ENCODE measurements around the gene TMEM117.
"Not testable (repeated sequence)": the region's sequence is repeated elsewhere in the genome, so short reads cannot be mapped to it uniquely, and the experiment has no call there.

The TMEM117 gene

GRCh38 chr12:44224399-44225148 is 388.7 kb downstream of the TMEM117 start:
- DNase-seq (ENCODE audit: low read depth): no peak

- no peak for DNase-seq (ENCODE audit: low read depth)
Measured at GRCh38 chr12:44225149-44225510, 389.2 kb downstream of the TMEM117 start.

- no peak for DNase-seq (ENCODE audit: low read depth)
Measured at GRCh38 chr12:44227616-44228015, 391.7 kb downstream of the TMEM117 start.

- DNase-seq (ENCODE audit: low read depth): no peak
Measured at GRCh38 chr12:44229846-44230245, 394.0 kb downstream of the TMEM117 start.

GRCh38 chr12:44235674-44236073 is 399.8 kb downstream of the TMEM117 start:
- no peak for DNase-seq (ENCODE audit: low read depth)

GRCh38 chr12:44240186-44240585 is 404.3 kb downstream of the TMEM117 start:
- DNase-seq (ENCODE audit: low read depth): no peak

- DNase-seq (ENCODE audit: low read depth): no peak
Measured at GRCh38 chr12:44245932-44246331, 410.1 kb downstream of the TMEM117 start.

- DNase-seq (ENCODE audit: low read depth): no peak
Measured at GRCh38 chr12:44246482-44247105, 410.7 kb downstream of the TMEM117 start.

GRCh38 chr12:44247588-44247987 is 411.7 kb downstream of the TMEM117 start:
- no peak for DNase-seq (ENCODE audit: low read depth)

GRCh38 chr12:44248436-44248835 is 412.6 kb downstream of the TMEM117 start:
- no peak for DNase-seq (ENCODE audit: low read depth)

- not testable (repeated sequence) for DNase-seq (ENCODE audit: low read depth)
Measured at GRCh38 chr12:44250440-44250839, 414.6 kb downstream of the TMEM117 start.

GRCh38 chr12:44253338-44253856 is 417.5 kb downstream of the TMEM117 start:
- DNase-seq (ENCODE audit: low read depth): no peak

- DNase-seq (ENCODE audit: low read depth): no peak
Measured at GRCh38 chr12:44258246-44258645, 422.4 kb downstream of the TMEM117 start.

GRCh38 chr12:44259890-44260289 is 424.0 kb downstream of the TMEM117 start:
- DNase-seq (ENCODE audit: low read depth): no peak

GRCh38 chr12:44260581-44260980 is 424.7 kb downstream of the TMEM117 start:
- no peak for DNase-seq (ENCODE audit: low read depth)

GRCh38 chr12:44285321-44285960 is 449.6 kb downstream of the TMEM117 start:
- no peak for DNase-seq (ENCODE audit: low read depth)

- DNase-seq (ENCODE audit: low read depth): no peak
Measured at GRCh38 chr12:44286336-44286735, 450.5 kb downstream of the TMEM117 start.

- DNase-seq (ENCODE audit: low read depth): no peak
Measured at GRCh38 chr12:44286821-44287505, 451.1 kb downstream of the TMEM117 start.

- DNase-seq (ENCODE audit: low read depth): no peak
Measured at GRCh38 chr12:44287545-44287944, 451.7 kb downstream of the TMEM117 start.

GRCh38 chr12:44294649-44295048 is 458.8 kb downstream of the TMEM117 start:
- no peak for DNase-seq (ENCODE audit: low read depth)

- no peak for DNase-seq (ENCODE audit: low read depth)
Measured at GRCh38 chr12:44295958-44296623, 460.2 kb downstream of the TMEM117 start.

GRCh38 chr12:44296624-44297197 is 460.8 kb downstream of the TMEM117 start:
- DNase-seq (ENCODE audit: low read depth): no peak

Measured in T-helper 22 cell (primary cell).